RPMI8226 (cell line): ENCODE results near the gene ZBTB16.

Experiments
- DNase-seq: peaks from one replicate; pipeline ENCODE4 v3.0.0-alpha.2; 2015

ZBTB16 gene

GRCh38 chr11:114085965-114086793 is 26.7 kb downstream of the ZBTB16 start:
- DNase-seq, result no peak

GRCh38 chr11:114087025-114087424 is 27.5 kb downstream of the ZBTB16 start:
- DNase-seq, result no peak

- no peak for DNase-seq
Measured at GRCh38 chr11:114088216-114088615, 28.7 kb downstream of the ZBTB16 start.

- DNase-seq, result no peak
Measured at GRCh38 chr11:114088836-114089235, 29.3 kb downstream of the ZBTB16 start.

GRCh38 chr11:114089748-114090147 is 30.2 kb downstream of the ZBTB16 start:
- no peak for DNase-seq

- no peak for DNase-seq
Measured at GRCh38 chr11:114090225-114090910, 30.9 kb downstream of the ZBTB16 start.

- DNase-seq, result no peak
Measured at GRCh38 chr11:114090976-114091375, 31.5 kb downstream of the ZBTB16 start.

- DNase-seq, result no peak
Measured at GRCh38 chr11:114091516-114092397, 32.2 kb downstream of the ZBTB16 start.

GRCh38 chr11:114092478-114092877 is 33.0 kb downstream of the ZBTB16 start:
- no peak for DNase-seq

- DNase-seq, result no peak
Measured at GRCh38 chr11:114092953-114093352, 33.4 kb downstream of the ZBTB16 start.

GRCh38 chr11:114094516-114094915 is 35.0 kb downstream of the ZBTB16 start:
- DNase-seq, result no peak

- DNase-seq, result no peak
Measured at GRCh38 chr11:114095899-114096298, 36.4 kb downstream of the ZBTB16 start.

GRCh38 chr11:114097832-114098231 is 38.3 kb downstream of the ZBTB16 start:
- DNase-seq, result no peak

GRCh38 chr11:114098927-114099326 is 39.4 kb downstream of the ZBTB16 start:
- DNase-seq, result no peak

- no peak for DNase-seq
Measured at GRCh38 chr11:114099392-114100178, 40.1 kb downstream of the ZBTB16 start.

GRCh38 chr11:114102993-114103896 is 43.7 kb downstream of the ZBTB16 start:
- DNase-seq, result no peak

GRCh38 chr11:114105611-114106010 is 46.1 kb downstream of the ZBTB16 start:
- no peak for DNase-seq

- no peak for DNase-seq
Measured at GRCh38 chr11:114106047-114106446, 46.5 kb downstream of the ZBTB16 start.

- DNase-seq, result no peak
Measured at GRCh38 chr11:114106986-114107385, 47.5 kb downstream of the ZBTB16 start.

- no peak for DNase-seq
Measured at GRCh38 chr11:114108501-114109205, 49.1 kb downstream of the ZBTB16 start.
